ENCODE measurements around the gene PON2. TPM values are rescaled to one million over a fixed set of nuclear protein-coding genes. Genes with fewer than 3 reads are reported as not detected.

The PON2 gene
- polyA plus RNA-seq, 1 donor (not counting 4 experiments of a cell fraction or from before 2014, with no cell fraction given), result 98.1 TPM

DNA sequence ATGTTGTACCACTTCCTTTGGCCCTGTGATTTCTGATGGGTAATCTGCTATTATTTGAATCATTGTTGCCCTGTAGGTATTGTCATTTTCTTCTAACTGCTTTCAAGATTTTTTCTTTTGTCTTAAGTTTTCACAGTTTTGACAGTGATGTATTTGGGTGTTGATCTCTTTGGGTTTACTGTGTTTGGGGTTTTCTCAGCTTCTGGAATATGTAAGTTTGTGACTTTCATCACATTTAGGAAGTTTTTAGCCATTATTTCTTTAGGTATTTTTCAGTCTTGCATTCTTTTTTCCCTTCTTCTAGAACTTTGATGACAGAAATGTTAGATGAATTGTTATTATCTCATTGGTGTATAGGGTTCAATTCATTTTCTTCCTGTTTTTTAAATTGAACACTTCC is 23.1 kb upstream of the PON2 start:
- H3K4me2 ChIP-seq (ENCODE audit: control insufficient read depth, extremely low read depth, insufficient read depth, low read depth, low read length), result no peak overlapping the region
- H3K4me1 ChIP-seq (ENCODE audit: control insufficient read depth, extremely low read depth, insufficient read depth, low read length), result no peaks in the 10 kb centered on the region
- no peaks in the 10 kb centered on the region for H3K9me1 ChIP-seq (ENCODE audit: control insufficient read depth, extremely low read depth, insufficient read depth, low read length)
- H3K27me3 ChIP-seq (ENCODE audit: control insufficient read depth, extremely low read depth, insufficient read depth, low read length), result no peaks in the 10 kb centered on the region
- no peaks in the 10 kb centered on the region for H4K20me1 ChIP-seq (ENCODE audit: control insufficient read depth, extremely low read depth, insufficient read depth, low read length)
- dilution Hi-C loops (cut with MboI; ENCODE audit: extremely low pct_ligation_motif_present, low sequenced_read_pairs), result no loop called here
- no peak overlapping the region for H3K4me3 ChIP-seq (ENCODE audit: control insufficient read depth in 2 of 3, extremely low read depth in 1 of 3, insufficient read depth in 2 of 3, low read depth in 1 of 3, low read length in 3 of 3)
- FAIRE-seq (no peak), DNase-seq (ENCODE audit: low read depth, low spot score) (no peak)
- H3K79me2 ChIP-seq (ENCODE audit: control insufficient read depth, insufficient read depth, low read length), result no peaks in the 10 kb centered on the region
- no peaks in the 10 kb centered on the region for H3K36me3 ChIP-seq (ENCODE audit: control insufficient read depth in 2 of 2, extremely low read depth in 1 of 2, insufficient read depth in 2 of 2, low read length in 2 of 2)
- no peak overlapping the region for H3K27ac ChIP-seq (ENCODE audit: control insufficient read depth, insufficient read depth, low read length)
- H2AFZ ChIP-seq (ENCODE audit: control insufficient read depth, low read length), result no peak overlapping the region
- no peaks in the 10 kb centered on the region for H3K9me3 ChIP-seq (ENCODE audit: control insufficient read depth, low read depth, low read length)
- no peak overlapping the region for H3K9ac ChIP-seq (ENCODE audit: control insufficient read depth, extremely low read depth, insufficient read depth, low read length)
- TF ChIP-seq, protein P1, sequence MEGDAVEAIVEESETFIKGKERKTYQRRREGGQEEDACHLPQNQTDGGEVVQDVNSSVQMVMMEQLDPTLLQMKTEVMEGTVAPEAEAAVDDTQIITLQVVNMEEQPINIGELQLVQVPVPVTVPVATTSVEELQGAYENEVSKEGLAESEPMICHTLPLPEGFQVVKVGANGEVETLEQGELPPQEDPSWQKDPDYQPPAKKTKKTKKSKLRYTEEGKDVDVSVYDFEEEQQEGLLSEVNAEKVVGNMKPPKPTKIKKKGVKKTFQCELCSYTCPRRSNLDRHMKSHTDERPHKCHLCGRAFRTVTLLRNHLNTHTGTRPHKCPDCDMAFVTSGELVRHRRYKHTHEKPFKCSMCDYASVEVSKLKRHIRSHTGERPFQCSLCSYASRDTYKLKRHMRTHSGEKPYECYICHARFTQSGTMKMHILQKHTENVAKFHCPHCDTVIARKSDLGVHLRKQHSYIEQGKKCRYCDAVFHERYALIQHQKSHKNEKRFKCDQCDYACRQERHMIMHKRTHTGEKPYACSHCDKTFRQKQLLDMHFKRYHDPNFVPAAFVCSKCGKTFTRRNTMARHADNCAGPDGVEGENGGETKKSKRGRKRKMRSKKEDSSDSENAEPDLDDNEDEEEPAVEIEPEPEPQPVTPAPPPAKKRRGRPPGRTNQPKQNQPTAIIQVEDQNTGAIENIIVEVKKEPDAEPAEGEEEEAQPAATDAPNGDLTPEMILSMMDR (optimal IDR thresholded peaks at IDR 0.05 in 1 of 3, IDR thresholded peaks at IDR 0.05 in 1 of 3, conservative IDR thresholded peaks at IDR 0.05 in 1 of 3; ENCODE audit: extremely low read depth in 1 of 3, insufficient read depth in 2 of 3, low read length in 3 of 3), result no peak
- TF ChIP-seq EZH2 (IDR thresholded peaks at IDR 0.05; ENCODE audit: low read length), result no peak

DNA sequence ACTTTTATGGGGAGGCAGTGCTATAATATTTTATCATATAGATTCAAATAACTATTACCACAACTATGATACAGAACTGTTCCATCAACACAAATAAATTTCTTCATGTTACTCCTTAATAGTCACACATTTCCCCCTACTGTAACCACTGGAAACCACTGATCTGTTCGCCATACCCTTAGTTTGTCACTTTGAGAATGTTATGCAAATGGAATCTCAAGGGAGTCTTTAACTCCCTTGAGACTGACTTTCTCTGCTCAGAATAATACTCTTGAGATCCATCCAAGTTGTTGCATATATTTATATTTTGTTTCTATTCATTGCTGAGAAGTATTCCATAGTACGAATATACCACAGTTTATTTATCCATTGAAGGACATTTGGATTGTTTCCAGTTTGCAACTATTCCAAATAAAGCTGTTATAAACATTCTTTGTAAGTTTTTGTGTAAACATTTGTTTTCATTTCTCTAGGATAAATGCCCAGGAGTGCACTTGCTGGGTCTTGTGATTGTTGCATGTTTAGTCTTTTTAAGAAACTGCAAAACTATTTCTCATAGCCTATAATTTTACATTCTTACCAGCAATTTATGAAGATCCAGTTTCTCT is 19.7 kb upstream of the PON2 start:
- Histone ChIP-seq H3K9me1 (ENCODE audit: control insufficient read depth, extremely low read depth, insufficient read depth, low read length) (no peaks in the 10 kb centered on the region), H4K20me1 (ENCODE audit: control insufficient read depth, extremely low read depth, insufficient read depth, low read length) (no peaks in the 10 kb centered on the region), H3K4me2 (ENCODE audit: control insufficient read depth, extremely low read depth, insufficient read depth, low read depth, low read length) (no peak overlapping the region), H3K4me1 (ENCODE audit: control insufficient read depth, extremely low read depth, insufficient read depth, low read length) (no peaks in the 10 kb centered on the region), H3K9ac (ENCODE audit: control insufficient read depth, extremely low read depth, insufficient read depth, low read length) (no peak overlapping the region), H3K36me3 (ENCODE audit: control insufficient read depth in 2 of 2, extremely low read depth in 1 of 2, insufficient read depth in 2 of 2, low read length in 2 of 2) (no peaks in the 10 kb centered on the region), H3K4me3 (ENCODE audit: control insufficient read depth in 2 of 3, extremely low read depth in 1 of 3, insufficient read depth in 2 of 3, low read depth in 1 of 3, low read length in 3 of 3) (no peak overlapping the region), H3K9me3 (ENCODE audit: control insufficient read depth, low read depth, low read length) (no peaks in the 10 kb centered on the region), H3K79me2 (ENCODE audit: control insufficient read depth, insufficient read depth, low read length) (no peaks in the 10 kb centered on the region), H2AFZ (ENCODE audit: control insufficient read depth, low read length) (no peak overlapping the region), H3K27me3 (ENCODE audit: control insufficient read depth, extremely low read depth, insufficient read depth, low read length) (no peaks in the 10 kb centered on the region), H3K27ac (ENCODE audit: control insufficient read depth, insufficient read depth, low read length) (no peak overlapping the region)
- DNase-seq (ENCODE audit: low read depth, low spot score) (no peak), FAIRE-seq (no peak)
- TF ChIP-seq, protein P1 (optimal IDR thresholded peaks at IDR 0.05 in 1 of 3, IDR thresholded peaks at IDR 0.05 in 1 of 3, conservative IDR thresholded peaks at IDR 0.05 in 1 of 3; ENCODE audit: extremely low read depth in 1 of 3, insufficient read depth in 2 of 3, low read length in 3 of 3), result no peak
- TF ChIP-seq EZH2 (IDR thresholded peaks at IDR 0.05; ENCODE audit: low read length), result no peak
- dilution Hi-C loops (cut with MboI; ENCODE audit: extremely low pct_ligation_motif_present, low sequenced_read_pairs), result no loop called here

Measured in keratinocyte (primary cell).